Loucy (cell line): ENCODE data around the gene PKP4.

Experiments used
- H2AFZ ChIP-seq: fragments of 200-600 bp; sonication (generic); 2 replicates; pipeline ENCODE4 v1.6.0; 2016; ENCODE audit warnings: antibody characterized with exemption, mild to moderate bottlenecking, low read length, moderate library complexity
- H3F3A ChIP-seq: fragments of 200-600 bp; 2 replicates; pipeline ENCODE4 v1.6.0; 2016; ENCODE audit warnings: antibody characterized with exemption, low read depth, mild to moderate bottlenecking
- H3K27me3 ChIP-seq: fragments of 200-600 bp; sonication (generic); 2 replicates; pipeline ENCODE4 v1.6.1; 2014; ENCODE audit warnings: low read length, mild to moderate bottlenecking; ENCODE audit not compliant: insufficient read depth, poor library complexity, severe bottlenecking
- H3K36me3 ChIP-seq: fragments of 200-600 bp; sonication (generic); 2 replicates; pipeline ENCODE4 v1.6.1; 2016; ENCODE audit warnings: low read length; ENCODE audit not compliant: insufficient read depth
- H3K4me1 ChIP-seq: fragments of 200-600 bp; sonication (generic); 2 replicates; pipeline ENCODE4 v1.5.1; 2014; ENCODE audit warnings: low read length, mild to moderate bottlenecking; ENCODE audit not compliant: insufficient read depth, poor library complexity, severe bottlenecking
- H3K4me2 ChIP-seq: fragments of 200-600 bp; sonication (generic); 2 replicates; pipeline ENCODE4 v1.6.0; 2014; ENCODE audit warnings: antibody characterized with exemption, low read length, low read depth, mild to moderate bottlenecking; ENCODE audit not compliant: poor library complexity, severe bottlenecking
- H3K4me3 ChIP-seq: fragments of 200-600 bp; sonication (generic); 2 replicates; pipeline ENCODE4 v1.5.1; 2014; ENCODE audit warnings: low read length, mild to moderate bottlenecking, mixed read lengths; ENCODE audit not compliant: poor library complexity, severe bottlenecking
- H3K79me2 ChIP-seq: fragments of 200-600 bp; sonication (generic); 2 replicates; pipeline ENCODE4 v1.6.1; 2014; ENCODE audit warnings: low read length; ENCODE audit not compliant: insufficient read depth
- H3K9ac ChIP-seq: fragments of 200-600 bp; sonication (generic); 2 replicates; pipeline ENCODE4 v1.6.0; 2014; ENCODE audit warnings: mild to moderate bottlenecking, low read depth, low read length, moderate library complexity; ENCODE audit not compliant: poor library complexity, severe bottlenecking
- H3K9me2 ChIP-seq: fragments of 200-600 bp; sonication (generic); replicated peaks from 2 replicates; pipeline ENCODE4 v1.6.1; 2016; ENCODE audit warnings: low read depth, low read length, mixed read lengths
- H3K9me3 ChIP-seq: fragments of 200-600 bp; sonication (generic); 2 replicates; pipeline ENCODE4 v1.6.1; 2014; ENCODE audit warnings: mild to moderate bottlenecking, antibody characterized with exemption, low read length, low read depth; ENCODE audit not compliant: insufficient read depth
- H4K20me1 ChIP-seq: fragments of 200-600 bp; sonication (generic); 2 replicates; pipeline ENCODE4 v1.6.0; 2014; ENCODE audit warnings: antibody characterized with exemption, low read length, mild to moderate bottlenecking; ENCODE audit not compliant: insufficient read depth, poor library complexity, severe bottlenecking
- CTCF ChIP-seq: fragments of 200-600 bp; sonication (generic); conservative IDR thresholded peaks from 2 replicates; pipeline ENCODE4 v1.5.1; 2014; ENCODE audit warnings: mild to moderate bottlenecking, antibody characterized with exemption, low read length
- EZH2phosphoT487 ChIP-seq: fragments of 200-600 bp; IDR thresholded peaks from 2 replicates; pipeline ENCODE4 v1.6.1; 2018; ENCODE audit warnings: antibody characterized with exemption, mild to moderate bottlenecking, moderate library complexity, borderline replicate concordance

The PKP4 gene

GRCh38 chr2:158491072-158491471 is 34.3 kb downstream of the PKP4 start:
- H3K9ac ChIP-seq: no peak overlapping the region
- H3K9me2 ChIP-seq: no peaks in the 10 kb centered on the region
- peaks cover 4% of the 10 kb centered on the region for H4K20me1 ChIP-seq
- H3K4me3 ChIP-seq: no peak overlapping the region
- no peaks in the 10 kb centered on the region for H3F3A ChIP-seq
- no peaks in the 10 kb centered on the region for H3K27me3 ChIP-seq
- H3K4me2 ChIP-seq: no peak overlapping the region
- TF ChIP-seq EZH2phosphoT487: no peak
- TF ChIP-seq CTCF: no peak
- H3K36me3 ChIP-seq: no peaks in the 10 kb centered on the region
- peaks cover 24% of the 10 kb centered on the region; the same call in 1 of the 2 replicates for H3K79me2 ChIP-seq
- no peaks in the 10 kb centered on the region for H3K9me3 ChIP-seq
- H2AFZ ChIP-seq: no peak overlapping the region
- H3K4me1 ChIP-seq: peaks cover 6% of the 10 kb centered on the region

GRCh38 chr2:158493458-158493857 is 36.7 kb downstream of the PKP4 start:
- Histone ChIP-seq H3K4me1 (peaks cover 6% of the 10 kb centered on the region), H3K9ac (no peak overlapping the region), H3F3A (no peaks in the 10 kb centered on the region), H3K9me3 (no peaks in the 10 kb centered on the region), H2AFZ (no peak overlapping the region), H3K79me2 (peaks cover 27% of the 10 kb centered on the region; the same call in 1 of the 2 replicates), H3K9me2 (no peaks in the 10 kb centered on the region), H3K36me3 (no peaks in the 10 kb centered on the region), H3K4me2 (no peak overlapping the region), H4K20me1 (peaks cover 4% of the 10 kb centered on the region), H3K4me3 (no peak overlapping the region), H3K27me3 (no peaks in the 10 kb centered on the region)
- no peak for TF ChIP-seq EZH2phosphoT487
- no peak for TF ChIP-seq CTCF

GRCh38 chr2:158495175-158495574 is 38.4 kb downstream of the PKP4 start:
- H3K9me2 ChIP-seq: no peaks in the 10 kb centered on the region
- H3K4me3 ChIP-seq: no peak overlapping the region
- H3K79me2 ChIP-seq: peaks cover 22% of the 10 kb centered on the region; the same call in 1 of the 2 replicates
- H3K9me3 ChIP-seq: no peaks in the 10 kb centered on the region
- H3K9ac ChIP-seq: no peak overlapping the region
- TF ChIP-seq EZH2phosphoT487 (no peak), CTCF (no peak)
- H3F3A ChIP-seq: no peaks in the 10 kb centered on the region
- no peak overlapping the region for H2AFZ ChIP-seq
- peaks cover 6% of the 10 kb centered on the region for H3K4me1 ChIP-seq
- no peaks in the 10 kb centered on the region for H3K36me3 ChIP-seq
- no peak overlapping the region for H3K4me2 ChIP-seq
- no peaks in the 10 kb centered on the region for H3K27me3 ChIP-seq
- no peaks in the 10 kb centered on the region for H4K20me1 ChIP-seq
